Breast epithelium (tissue), 4 donors: ENCODE results near the gene CROCC2. TPM values are rescaled to one million over a fixed set of nuclear protein-coding genes. Genes with fewer than 3 reads are reported as not detected.

Experiments used
- DNase-seq, 2 donors: peaks; one replicate each; pipeline ENCODE4 v3.0.0-alpha.2; 2019; ENCODE audit warnings: low spot score in 2 of 2
- H3K27ac ChIP-seq, 2 donors: fragments of 200-600 bp; sonication (generic) in 1 of 2; one replicate each; pipeline ENCODE4 v1.5.1; 2016 to 2019; ENCODE audit warnings: mild to moderate bottlenecking in 1 of 2
- H3K27me3 ChIP-seq, 2 donors: fragments of 200-600 bp; sonication (generic) in 1 of 2; one replicate each; pipeline versions ENCODE4 v1.5.1 to v1.6.0; 2017 to 2019; ENCODE audit warnings: control low read depth in 1 of 2, mild to moderate bottlenecking in 1 of 2
- H3K36me3 ChIP-seq: fragments of 200-600 bp; one replicate; pipeline ENCODE4 v1.5.1; 2019
- H3K4me1 ChIP-seq, 2 donors: fragments of 200-600 bp; sonication (generic); one replicate each; pipeline ENCODE4 v1.5.1; 2016 to 2019; ENCODE audit warnings: control low read depth in 1 of 2
- H3K4me3 ChIP-seq, 3 donors: fragments of 200-600 bp; sonication (generic); 1 replicate in 2 of 3; 2 replicates in 1 of 3; pipeline ENCODE4 v1.5.1; 2016 to 2019; ENCODE audit warnings: mild to moderate bottlenecking in 3 of 3, moderate library complexity in 2 of 3
- H3K9me3 ChIP-seq, 2 donors: fragments of 200-600 bp; sonication (generic) in 1 of 2; one replicate each; pipeline ENCODE4 v1.5.1; 2016 to 2019; ENCODE audit warnings: control low read depth in 1 of 2
- POLR2A ChIP-seq: fragments of 450-650 bp; IDR thresholded peaks from one replicate; pipeline ENCODE4 v1.6.1; 2016; ENCODE audit warnings: antibody characterized with exemption, mild to moderate bottlenecking, moderate library complexity
- POLR2AphosphoS5 ChIP-seq, 3 donors: sonication (generic); formaldehyde crosslinking; IDR thresholded peaks; one replicate each; pipeline ENCODE4 v1.6.1; 2017; ENCODE audit warnings: antibody characterized with exemption in 3 of 3
- intact Hi-C: fragments of 100-400 bp; cut with DNase I; formaldehyde crosslinking; loops from one replicate; pipeline ENCODE4 v1.15.1; 2023; ENCODE audit warnings: low total_unique reads
- total RNA-seq, 3 donors: library from RNA; depleted of rRNA; stranded (reverse); fragments of >200 nt; gene quantifications; one replicate each; pipeline ENCODE4 v1.1.0, GENCODE V29; 2016
- TF ChIP-seq, protein P1 (sequence below), 3 donors: fragments of 450-650 bp; IDR thresholded peaks; one replicate each; pipeline ENCODE4 v1.5.1; 2016 to 2017; ENCODE audit warnings: antibody characterized with exemption in 3 of 3, mild to moderate bottlenecking in 3 of 3, moderate library complexity in 3 of 3

Gene CROCC2
- total RNA-seq, 3 donors from 2014 or later = 0.33 TPM; not detected in 2

DNA sequence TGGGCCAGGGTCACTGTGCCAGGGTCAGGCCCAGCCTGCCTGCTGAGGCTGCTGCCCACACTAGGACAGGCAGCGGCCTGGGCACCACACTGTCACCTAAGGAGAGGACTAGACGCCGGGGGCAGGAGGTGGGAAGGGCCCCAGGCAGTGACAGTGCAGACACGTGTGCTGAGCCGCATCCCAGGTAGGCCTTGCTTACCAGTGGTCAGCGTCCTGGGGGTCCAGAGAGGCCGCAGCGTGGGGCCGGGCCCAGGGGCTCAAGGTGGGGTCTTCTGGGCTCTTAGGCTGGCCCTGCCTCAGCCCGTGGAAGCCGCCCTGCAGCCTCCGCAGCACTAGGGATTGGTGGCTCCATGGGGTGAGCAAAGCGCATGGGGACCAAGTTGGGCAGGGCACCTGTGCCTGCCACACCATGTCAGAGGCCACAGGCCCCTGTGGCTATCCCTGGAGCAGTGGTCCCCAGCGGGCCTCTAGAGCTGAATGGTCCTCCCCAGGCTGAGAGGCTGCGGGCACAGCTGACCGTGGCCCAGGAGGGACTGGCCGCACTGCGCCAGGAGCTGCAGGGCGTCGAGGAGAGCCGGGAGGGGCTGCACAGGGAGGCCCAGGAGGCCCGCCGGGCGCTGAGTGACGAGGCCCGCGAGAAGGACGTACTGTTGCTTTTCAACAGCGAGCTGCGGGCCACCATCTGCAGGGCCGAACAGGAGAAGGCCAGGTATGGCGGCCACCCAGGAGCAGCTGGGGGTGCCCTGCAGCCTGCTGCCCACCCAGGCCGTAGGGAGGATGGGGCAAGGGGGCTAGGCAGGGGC lies 57.1 kb downstream of the CROCC2 start:
- H3K27ac ChIP-seq = peak overlapping the region; percentile 22 to 93
- TF ChIP-seq, protein P1, sequence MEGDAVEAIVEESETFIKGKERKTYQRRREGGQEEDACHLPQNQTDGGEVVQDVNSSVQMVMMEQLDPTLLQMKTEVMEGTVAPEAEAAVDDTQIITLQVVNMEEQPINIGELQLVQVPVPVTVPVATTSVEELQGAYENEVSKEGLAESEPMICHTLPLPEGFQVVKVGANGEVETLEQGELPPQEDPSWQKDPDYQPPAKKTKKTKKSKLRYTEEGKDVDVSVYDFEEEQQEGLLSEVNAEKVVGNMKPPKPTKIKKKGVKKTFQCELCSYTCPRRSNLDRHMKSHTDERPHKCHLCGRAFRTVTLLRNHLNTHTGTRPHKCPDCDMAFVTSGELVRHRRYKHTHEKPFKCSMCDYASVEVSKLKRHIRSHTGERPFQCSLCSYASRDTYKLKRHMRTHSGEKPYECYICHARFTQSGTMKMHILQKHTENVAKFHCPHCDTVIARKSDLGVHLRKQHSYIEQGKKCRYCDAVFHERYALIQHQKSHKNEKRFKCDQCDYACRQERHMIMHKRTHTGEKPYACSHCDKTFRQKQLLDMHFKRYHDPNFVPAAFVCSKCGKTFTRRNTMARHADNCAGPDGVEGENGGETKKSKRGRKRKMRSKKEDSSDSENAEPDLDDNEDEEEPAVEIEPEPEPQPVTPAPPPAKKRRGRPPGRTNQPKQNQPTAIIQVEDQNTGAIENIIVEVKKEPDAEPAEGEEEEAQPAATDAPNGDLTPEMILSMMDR (IDR thresholded peaks at IDR 0.05) = no peak
- TF ChIP-seq POLR2AphosphoS5 (IDR thresholded peaks at IDR 0.05) = no peak
- no peak for TF ChIP-seq POLR2A

DNA sequence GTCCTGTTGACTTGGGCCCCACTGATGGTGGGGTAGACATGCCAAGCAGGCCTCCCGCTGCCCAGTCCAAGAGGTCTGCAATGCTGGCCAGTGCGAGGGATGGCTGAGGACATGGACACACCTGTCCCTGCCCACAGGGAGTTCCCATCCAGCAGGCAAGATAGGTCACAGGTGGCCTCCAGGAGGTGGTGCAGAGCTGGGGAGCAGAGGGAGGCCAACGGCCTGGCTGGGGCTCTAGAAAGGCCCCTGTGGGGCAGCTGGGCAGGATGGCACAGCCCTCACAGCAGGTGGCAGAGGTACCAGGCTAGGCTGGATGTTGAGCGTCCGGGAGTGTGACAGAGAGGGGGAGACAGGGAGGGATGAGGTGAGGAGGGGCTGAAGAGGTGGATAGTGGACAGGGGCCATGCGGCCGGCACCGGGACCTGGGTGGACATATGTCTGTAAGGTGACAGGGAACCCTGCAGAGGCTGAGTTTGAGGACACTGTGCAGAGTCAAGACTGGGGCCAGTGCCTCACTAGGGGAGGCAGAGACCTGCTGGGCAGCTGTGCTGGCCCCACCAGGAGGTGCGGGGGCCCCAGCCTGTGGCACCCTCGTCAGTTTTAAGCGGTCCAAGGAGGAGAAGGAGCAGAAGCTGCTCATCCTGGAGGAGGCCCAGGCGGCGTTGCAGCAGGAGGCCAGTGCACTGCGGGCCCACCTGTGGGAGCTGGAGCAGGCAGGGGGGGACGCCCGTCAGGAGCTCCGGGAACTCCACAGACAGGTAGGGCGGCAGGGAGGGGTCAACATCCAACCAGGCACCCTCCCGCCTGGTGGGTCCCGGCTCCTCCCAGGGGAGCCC lies 58.0 kb downstream of the CROCC2 start:
- Histone ChIP-seq H3K36me3 (no peaks in the 10 kb centered on the region), H3K4me3 (no peak overlapping the region), H3K4me1 (no peaks in the 10 kb centered on the region), H3K27me3 (no peaks in the 10 kb centered on the region), H3K27ac (peak overlapping the region in 1 of 2 donors; percentile 93), H3K9me3 (no peaks in the 10 kb centered on the region)
- peak; percentile 15 to 48 for DNase-seq
- TF ChIP-seq, protein P1 (IDR thresholded peaks at IDR 0.05) = no peak
- TF ChIP-seq POLR2AphosphoS5 (IDR thresholded peaks at IDR 0.05) = no peak
- TF ChIP-seq POLR2A = no peak
- intact Hi-C loops = no loop called here

More for the DNA sequence above, 57.1 kb downstream of the CROCC2 start:
- peak; percentile 8 to 14 for DNase-seq
- Histone ChIP-seq H3K4me3 (no peak overlapping the region), H3K36me3 (no peaks in the 10 kb centered on the region), H3K27me3 (no peaks in the 10 kb centered on the region), H3K9me3 (no peaks in the 10 kb centered on the region), H3K4me1 (no peaks in the 10 kb centered on the region)
- intact Hi-C loops = no loop called here

DNA sequence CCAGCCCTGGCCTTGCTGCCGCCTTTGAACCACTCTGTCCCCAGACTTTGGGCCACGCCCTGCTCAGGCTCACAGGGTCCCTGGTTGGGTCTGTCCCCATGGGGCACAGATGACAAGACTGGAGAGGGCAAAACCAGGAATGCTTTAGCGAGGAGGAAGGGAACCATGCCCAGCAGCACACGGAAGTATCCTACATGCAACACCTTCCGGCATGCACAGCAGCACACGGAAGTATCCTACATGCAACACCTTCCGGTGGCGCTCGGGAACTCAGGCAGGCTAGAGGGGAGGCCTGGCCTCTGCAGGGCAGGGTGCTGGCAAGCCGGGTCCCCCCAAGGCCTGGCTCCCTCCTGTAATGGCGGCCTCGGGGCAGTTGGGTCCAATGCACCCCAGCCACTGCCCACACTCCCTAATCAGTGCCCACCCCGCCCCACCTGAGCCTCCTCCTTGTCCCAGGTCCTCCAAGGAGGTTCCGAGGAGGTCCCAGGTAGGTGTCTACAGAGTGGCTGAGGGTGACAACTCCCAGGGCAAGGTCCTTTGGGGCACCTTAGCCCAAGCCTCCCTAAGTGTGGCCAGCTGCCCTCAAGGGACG lies 58.7 kb downstream of the CROCC2 start:
- no peaks in the 10 kb centered on the region for H3K4me1 ChIP-seq
- H3K27me3 ChIP-seq = no peaks in the 10 kb centered on the region
- intact Hi-C loops = no loop called here
- H3K27ac ChIP-seq = peak overlapping the region in 1 of 2 donors; percentile 69
- no peak overlapping the region for H3K4me3 ChIP-seq
- no peaks in the 10 kb centered on the region for H3K36me3 ChIP-seq
- DNase-seq = peak in 1 of 2 donors; percentile 27
- TF ChIP-seq POLR2A (no peak), POLR2AphosphoS5 (IDR thresholded peaks at IDR 0.05) (no peak)
- TF ChIP-seq, protein P1 (IDR thresholded peaks at IDR 0.05) = no peak
- H3K9me3 ChIP-seq = no peaks in the 10 kb centered on the region

DNA sequence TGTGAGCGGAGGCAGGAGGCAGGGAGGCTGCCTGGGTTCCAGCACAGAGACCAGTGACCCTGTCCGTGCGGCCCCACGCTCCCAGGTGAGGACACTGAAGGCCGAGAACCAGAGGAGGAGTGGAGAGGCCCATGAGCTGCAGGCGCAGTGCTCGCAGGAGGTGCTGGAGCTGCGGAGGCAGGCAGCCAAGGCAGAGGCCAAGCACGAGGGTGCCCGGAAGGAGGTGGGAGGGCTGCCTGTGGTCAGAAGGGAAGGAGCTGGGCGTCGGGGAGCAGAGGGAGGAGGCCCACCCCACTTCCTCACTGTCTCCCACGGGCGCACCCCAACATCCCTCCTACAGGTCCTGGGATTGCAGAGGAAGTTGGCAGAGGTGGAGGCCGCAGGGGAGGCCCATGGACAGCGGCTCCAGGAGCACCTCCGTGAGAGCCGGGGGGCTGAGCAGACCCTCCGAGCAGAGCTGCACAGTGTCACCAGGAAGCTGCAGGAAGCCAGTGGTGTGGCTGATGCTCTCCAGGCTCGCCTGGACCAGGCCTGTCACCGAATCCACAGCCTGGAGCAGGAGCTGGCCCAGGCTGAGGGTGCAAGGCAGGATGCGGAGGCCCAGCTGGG lies 59.3 kb downstream of the CROCC2 start:
- Histone ChIP-seq H3K9me3 (no peaks in the 10 kb centered on the region), H3K4me1 (no peaks in the 10 kb centered on the region), H3K27ac (peak overlapping the region in 1 of 2 donors; percentile 69), H3K27me3 (no peaks in the 10 kb centered on the region), H3K36me3 (no peaks in the 10 kb centered on the region), H3K4me3 (no peak overlapping the region)
- DNase-seq = peak in 1 of 2 donors; percentile 41
- TF ChIP-seq POLR2AphosphoS5 (IDR thresholded peaks at IDR 0.05) = no peak
- TF ChIP-seq POLR2A = no peak
- intact Hi-C loops = no loop called here

DNA sequence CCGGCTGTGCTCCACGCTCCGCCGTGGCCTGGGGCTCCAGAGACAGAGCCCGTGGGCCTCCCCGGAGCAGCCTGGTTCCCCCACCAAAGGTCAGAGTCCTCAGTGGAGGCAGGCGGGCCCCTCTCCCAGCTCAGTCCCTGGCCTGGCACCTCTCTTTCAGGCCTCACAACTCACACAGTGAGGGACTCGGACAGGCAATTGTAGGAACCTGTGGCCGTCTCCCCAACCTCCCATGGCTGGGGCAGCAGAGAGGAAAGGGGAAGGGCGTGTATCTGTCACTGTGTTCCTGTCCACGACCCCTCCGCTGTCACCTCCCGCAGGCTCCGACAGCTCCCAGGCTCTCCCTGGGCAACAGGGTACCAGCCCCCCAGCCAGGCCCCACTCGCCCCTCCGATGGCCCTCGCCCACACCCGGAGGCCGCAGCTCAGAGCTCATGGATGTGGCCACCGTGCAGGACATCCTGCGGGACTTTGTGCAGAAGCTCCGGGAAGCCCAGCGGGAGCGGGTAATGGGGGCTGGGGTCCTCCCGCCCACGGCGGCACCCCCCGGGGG lies 59.8 kb downstream of the CROCC2 start:
- DNase-seq = peak in 1 of 2 donors; percentile 31
- Histone ChIP-seq H3K4me1 (no peaks in the 10 kb centered on the region), H3K9me3 (no peaks in the 10 kb centered on the region), H3K4me3 (no peak overlapping the region), H3K36me3 (no peaks in the 10 kb centered on the region), H3K27ac (peak overlapping the region in 1 of 2 donors; percentile 69), H3K27me3 (no peaks in the 10 kb centered on the region)
- TF ChIP-seq POLR2AphosphoS5 (IDR thresholded peaks at IDR 0.05) = no peak
- TF ChIP-seq, protein P1 (IDR thresholded peaks at IDR 0.05) = no peak
- TF ChIP-seq POLR2A = no peak
- intact Hi-C loops = no loop called here
